K562 (cell line): ENCODE measurements around the gene YIF1A. TPM values are rescaled to one million over a fixed set of nuclear protein-coding genes. Genes with fewer than 3 reads are reported as not detected.
A peak's percentile ranks its signal among the peaks of the same experiment; 100 is the strongest.

Source experiments
- CHD4 ChIP-seq: fragments of 200-600 bp; sonication (generic); IDR thresholded peaks from 3 replicates; pipeline ENCODE4 v1.6.1; 2012; ENCODE audit warnings: low read depth, mild to moderate bottlenecking, mixed read lengths, low read length, inconsistent platforms; ENCODE audit not compliant: insufficient read depth, insufficient replicate concordance, poor library complexity, severe bottlenecking
- ERF ChIP-seq: fragments of 450-650 bp; formaldehyde crosslinking; IDR thresholded peaks from 2 replicates; pipeline ENCODE4 v1.4.0; 2020; ENCODE audit warnings: mild to moderate bottlenecking, mixed read lengths
- ESRRB ChIP-seq: fragments of 250-450 bp; sonication (Bioruptor Pico); IDR thresholded peaks from 2 replicates; pipeline ENCODE4 v1.5.0; 2020; ENCODE audit warnings: mild to moderate bottlenecking, moderate library complexity, borderline replicate concordance
- GABPB1 ChIP-seq: sonication (generic); formaldehyde crosslinking; IDR thresholded peaks from 2 replicates; pipeline ENCODE4 v1.8.0; 2022; ENCODE audit warnings: mild to moderate bottlenecking, missing genetic modification reagents
- HCFC1 ChIP-seq: IDR thresholded peaks from 2 replicates; pipeline ENCODE4 v1.6.1; 2012; ENCODE audit warnings: low read depth, low read length, improper control_type of control experiment
- KDM2B ChIP-seq: fragments of 250-450 bp; sonication (Bioruptor Pico); IDR thresholded peaks from 2 replicates; pipeline ENCODE4 v1.8.0; 2021; ENCODE audit warnings: mild to moderate bottlenecking, moderate library complexity
- L3MBTL2 ChIP-seq: fragments of 450-650 bp; IDR thresholded peaks from 2 replicates; pipeline ENCODE4 v1.6.1; 2016; ENCODE audit warnings: mild to moderate bottlenecking, moderate library complexity
- MEIS2 ChIP-seq: fragments of 450-650 bp; IDR thresholded peaks from 2 replicates; pipeline ENCODE4 v1.6.1; 2014; ENCODE audit warnings: mild to moderate bottlenecking; ENCODE audit not compliant: partially characterized antibody
- PHF8 ChIP-seq: fragments of 200-600 bp; sonication (generic); IDR thresholded peaks from 2 replicates; pipeline ENCODE4 v1.6.1; 2012; ENCODE audit warnings: mixed run types, mild to moderate bottlenecking, inconsistent platforms, low read length, moderate library complexity, borderline replicate concordance
- POLR2G ChIP-seq: fragments of 200-400 bp; formaldehyde crosslinking; IDR thresholded peaks from 2 replicates; pipeline ENCODE4 v1.6.1; 2017; ENCODE audit warnings: low read depth, mild to moderate bottlenecking, antibody characterized with exemption, low read length, moderate library complexity
- PRMT5 ChIP-seq: sonication (generic); formaldehyde crosslinking; IDR thresholded peaks from 2 replicates; pipeline ENCODE4 v1.5.0; 2020; ENCODE audit warnings: missing genetic modification reagents
- ZBED1 ChIP-seq: IDR thresholded peaks from 2 replicates; pipeline ENCODE4 v1.6.1; 2014
- ZNF766 ChIP-seq: fragments of 200-800 bp; sonication (Bioruptor generic); conservative IDR thresholded peaks from 2 replicates; pipeline ENCODE4 v1.6.1; 2016; ENCODE audit warnings: missing genetic modification characterization, missing compliant biosample characterization
- polyA plus RNA-seq, 8 experiments: library from polyadenylated mRNA; depleted of rRNA in 4 of 8; stranded (reverse) in 5 of 8; unstranded in 3 of 8; fragments of >200 nt; fragmentation: Nextera tagmentation in 2 of 8; fragmentation: Illumina TruSeq in 1 of 8; extraction: Ambion mirVana in 2 of 8; extraction: Trizol in 1 of 8; gene quantifications; 2 replicates each; pipeline versions ENCODE4 v1.2.1 to v1.2.3, GENCODE V29; 2011 to 2014; ENCODE audit warnings: inconsistent platforms in 1 of 8, missing spikeins in 1 of 8
- total RNA-seq, 7 experiments: library from RNA; depleted of rRNA in 6 of 7; stranded (reverse); fragments of >200 nt in 6 of 7; fragmentation: Illumina TruSeq in 2 of 7; extraction: Trizol in 2 of 7; gene quantifications; 2 replicates each; pipeline versions ENCODE4 v1.2.1 to v1.2.3, GENCODE V29; 2011 to 2021; ENCODE audit warnings: low replicate concordance in 1 of 7
- TF ChIP-seq, protein P1 (sequence below): fragments of 250-450 bp; sonication (Bioruptor Pico); IDR thresholded peaks from 2 replicates; pipeline ENCODE4 v1.4.0; 2020; ENCODE audit warnings: mild to moderate bottlenecking
- TF ChIP-seq, protein P2 (sequence below): fragments of 450-650 bp; IDR thresholded peaks from 2 replicates; pipeline ENCODE4 v1.6.1; 2018; ENCODE audit not compliant: partially characterized antibody
- TF ChIP-seq, protein P3 (sequence below): fragments of 250-450 bp; sonication (Bioruptor Pico); IDR thresholded peaks from 2 replicates; pipeline ENCODE4 v1.9.0; 2021; ENCODE audit warnings: mild to moderate bottlenecking, inconsistent platforms
- TF ChIP-seq, protein P4 (sequence below): conservative IDR thresholded peaks from 2 replicates; pipeline ENCODE4 v1.6.1; 2011; ENCODE audit warnings: low read depth, mild to moderate bottlenecking, low read length; ENCODE audit not compliant: control insufficient read depth

The YIF1A gene
- total and polyA plus RNA-seq, 9 of the 15 experiments (the other 6 are each of a cell fraction or from before 2014, with no cell fraction given) = 8.6 to 121 (median 77.2) TPM

DNA sequence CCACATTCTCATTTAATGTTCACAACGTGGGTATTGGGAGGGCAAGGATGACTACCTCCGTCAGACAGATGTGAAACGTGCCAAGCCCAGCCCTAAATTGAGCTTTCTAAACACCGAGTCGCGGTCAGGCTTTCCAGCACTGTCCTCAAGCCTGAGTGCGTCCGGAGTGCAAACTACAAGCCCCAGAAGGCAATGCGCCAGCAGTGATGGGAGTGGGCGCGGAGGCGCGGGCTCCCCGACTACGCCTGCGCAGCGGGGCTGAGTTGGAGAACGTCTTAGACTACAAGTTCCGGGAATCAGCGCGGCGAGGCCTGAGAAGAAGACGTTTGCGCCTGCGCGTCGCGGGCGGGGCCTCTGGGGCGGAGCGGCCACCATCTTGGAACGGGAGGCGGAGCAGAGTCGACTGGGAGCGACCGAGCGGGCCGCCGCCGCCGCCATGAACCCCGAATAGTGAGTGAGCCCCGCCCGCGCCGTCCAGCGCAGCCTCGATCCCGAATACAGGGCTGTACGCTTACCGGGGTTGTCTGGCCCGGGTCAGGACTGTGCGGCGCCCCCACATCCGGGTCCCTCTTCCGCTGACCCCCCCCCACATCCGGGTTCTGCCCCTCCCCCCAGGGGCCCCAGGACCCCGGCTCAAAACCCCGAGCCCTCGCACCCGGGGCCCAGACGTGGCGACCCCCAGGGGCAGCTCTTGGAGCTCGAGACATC lies 20.5 kb downstream of the YIF1A start, which contains the start of gene RAB1B (continued):
- TF ChIP-seq, protein P1, sequence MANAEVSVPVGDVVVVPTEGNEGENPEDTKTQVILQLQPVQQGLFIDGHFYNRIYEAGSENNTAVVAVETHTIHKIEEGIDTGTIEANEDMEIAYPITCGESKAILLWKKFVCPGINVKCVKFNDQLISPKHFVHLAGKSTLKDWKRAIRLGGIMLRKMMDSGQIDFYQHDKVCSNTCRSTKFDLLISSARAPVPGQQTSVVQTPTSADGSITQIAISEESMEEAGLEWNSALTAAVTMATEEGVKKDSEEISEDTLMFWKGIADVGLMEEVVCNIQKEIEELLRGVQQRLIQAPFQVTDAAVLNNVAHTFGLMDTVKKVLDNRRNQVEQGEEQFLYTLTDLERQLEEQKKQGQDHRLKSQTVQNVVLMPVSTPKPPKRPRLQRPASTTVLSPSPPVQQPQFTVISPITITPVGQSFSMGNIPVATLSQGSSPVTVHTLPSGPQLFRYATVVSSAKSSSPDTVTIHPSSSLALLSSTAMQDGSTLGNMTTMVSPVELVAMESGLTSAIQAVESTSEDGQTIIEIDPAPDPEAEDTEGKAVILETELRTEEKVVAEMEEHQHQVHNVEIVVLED = peak; percentile 55
- TF ChIP-seq PHF8 = peak; percentile 49; the same call in 1 of the 2 replicates
- TF ChIP-seq ZBED1 = no peak
- TF ChIP-seq PRMT5 (CRISPR knock-in tag) = no peak
- TF ChIP-seq, protein P2, sequence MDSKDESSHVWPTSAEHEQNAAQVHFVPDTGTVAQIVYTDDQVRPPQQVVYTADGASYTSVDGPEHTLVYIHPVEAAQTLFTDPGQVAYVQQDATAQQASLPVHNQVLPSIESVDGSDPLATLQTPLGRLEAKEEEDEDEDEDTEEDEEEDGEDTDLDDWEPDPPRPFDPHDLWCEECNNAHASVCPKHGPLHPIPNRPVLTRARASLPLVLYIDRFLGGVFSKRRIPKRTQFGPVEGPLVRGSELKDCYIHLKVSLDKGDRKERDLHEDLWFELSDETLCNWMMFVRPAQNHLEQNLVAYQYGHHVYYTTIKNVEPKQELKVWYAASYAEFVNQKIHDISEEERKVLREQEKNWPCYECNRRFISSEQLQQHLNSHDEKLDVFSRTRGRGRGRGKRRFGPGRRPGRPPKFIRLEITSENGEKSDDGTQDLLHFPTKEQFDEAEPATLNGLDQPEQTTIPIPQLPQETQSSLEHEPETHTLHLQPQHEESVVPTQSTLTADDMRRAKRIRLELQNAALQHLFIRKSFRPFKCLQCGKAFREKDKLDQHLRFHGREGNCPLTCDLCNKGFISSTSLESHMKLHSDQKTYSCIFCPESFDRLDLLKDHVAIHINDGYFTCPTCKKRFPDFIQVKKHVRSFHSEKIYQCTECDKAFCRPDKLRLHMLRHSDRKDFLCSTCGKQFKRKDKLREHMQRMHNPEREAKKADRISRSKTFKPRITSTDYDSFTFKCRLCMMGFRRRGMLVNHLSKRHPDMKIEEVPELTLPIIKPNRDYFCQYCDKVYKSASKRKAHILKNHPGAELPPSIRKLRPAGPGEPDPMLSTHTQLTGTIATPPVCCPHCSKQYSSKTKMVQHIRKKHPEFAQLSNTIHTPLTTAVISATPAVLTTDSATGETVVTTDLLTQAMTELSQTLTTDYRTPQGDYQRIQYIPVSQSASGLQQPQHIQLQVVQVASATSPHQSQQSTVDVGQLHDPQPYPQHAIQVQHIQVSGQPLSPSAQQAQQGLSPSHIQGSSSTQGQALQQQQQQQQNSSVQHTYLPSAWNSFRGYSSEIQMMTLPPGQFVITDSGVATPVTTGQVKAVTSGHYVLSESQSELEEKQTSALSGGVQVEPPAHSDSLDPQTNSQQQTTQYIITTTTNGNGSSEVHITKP = peak; percentile 76
- 0 out of 2 replicates have a peak, but pooled peaks have one; percentile 1 for TF ChIP-seq ESRRB (CRISPR knock-in tag)
- TF ChIP-seq KDM2B (CRISPR knock-in tag) = no peak
- peak; percentile 95 for TF ChIP-seq HCFC1
- TF ChIP-seq ERF (CRISPR knock-in tag) = 0 out of 2 replicates have a peak, but pooled peaks have one; percentile 42
- TF ChIP-seq POLR2G = peak; percentile 84
- peak; percentile 44; the same call in 1 of the 2 replicates for TF ChIP-seq ZNF766 (CRISPR knock-in tag)
- TF ChIP-seq, protein P3, sequence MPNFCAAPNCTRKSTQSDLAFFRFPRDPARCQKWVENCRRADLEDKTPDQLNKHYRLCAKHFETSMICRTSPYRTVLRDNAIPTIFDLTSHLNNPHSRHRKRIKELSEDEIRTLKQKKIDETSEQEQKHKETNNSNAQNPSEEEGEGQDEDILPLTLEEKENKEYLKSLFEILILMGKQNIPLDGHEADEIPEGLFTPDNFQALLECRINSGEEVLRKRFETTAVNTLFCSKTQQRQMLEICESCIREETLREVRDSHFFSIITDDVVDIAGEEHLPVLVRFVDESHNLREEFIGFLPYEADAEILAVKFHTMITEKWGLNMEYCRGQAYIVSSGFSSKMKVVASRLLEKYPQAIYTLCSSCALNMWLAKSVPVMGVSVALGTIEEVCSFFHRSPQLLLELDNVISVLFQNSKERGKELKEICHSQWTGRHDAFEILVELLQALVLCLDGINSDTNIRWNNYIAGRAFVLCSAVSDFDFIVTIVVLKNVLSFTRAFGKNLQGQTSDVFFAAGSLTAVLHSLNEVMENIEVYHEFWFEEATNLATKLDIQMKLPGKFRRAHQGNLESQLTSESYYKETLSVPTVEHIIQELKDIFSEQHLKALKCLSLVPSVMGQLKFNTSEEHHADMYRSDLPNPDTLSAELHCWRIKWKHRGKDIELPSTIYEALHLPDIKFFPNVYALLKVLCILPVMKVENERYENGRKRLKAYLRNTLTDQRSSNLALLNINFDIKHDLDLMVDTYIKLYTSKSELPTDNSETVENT (CRISPR knock-in tag) = peak; percentile 47; the same call in 1 of the 2 replicates
- no peak; the same call in 1 of the 2 replicates for TF ChIP-seq L3MBTL2
- peak; percentile 69; the same call in 1 of the 2 replicates for TF ChIP-seq GABPB1 (CRISPR knock-in tag)
- TF ChIP-seq, protein P4, sequence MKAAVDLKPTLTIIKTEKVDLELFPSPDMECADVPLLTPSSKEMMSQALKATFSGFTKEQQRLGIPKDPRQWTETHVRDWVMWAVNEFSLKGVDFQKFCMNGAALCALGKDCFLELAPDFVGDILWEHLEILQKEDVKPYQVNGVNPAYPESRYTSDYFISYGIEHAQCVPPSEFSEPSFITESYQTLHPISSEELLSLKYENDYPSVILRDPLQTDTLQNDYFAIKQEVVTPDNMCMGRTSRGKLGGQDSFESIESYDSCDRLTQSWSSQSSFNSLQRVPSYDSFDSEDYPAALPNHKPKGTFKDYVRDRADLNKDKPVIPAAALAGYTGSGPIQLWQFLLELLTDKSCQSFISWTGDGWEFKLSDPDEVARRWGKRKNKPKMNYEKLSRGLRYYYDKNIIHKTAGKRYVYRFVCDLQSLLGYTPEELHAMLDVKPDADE = peak; percentile 79
- TF ChIP-seq MEIS2 = peak; percentile 89
- no peak for TF ChIP-seq CHD4
